Pancreas (tissue), 10 donors: ENCODE measurements around the gene DUSP16. TPM values are rescaled to one million over a fixed set of nuclear protein-coding genes. Genes with fewer than 3 reads are reported as not detected.

Source experiments
- ATAC-seq, 4 donors: fragments of 200-7000 bp; cut with Tn5 transposase; one replicate each; pipeline versions ENCODE4 v1.8.0 to v1.9.1; 2020; ENCODE audit warnings: mild to moderate bottlenecking in 4 of 4, moderate library complexity in 4 of 4
- DNase-seq, 6 donors: peaks; one replicate each; pipeline ENCODE4 v3.0.0-alpha.2; 2020
- FAIRE-seq: peaks from 2 replicates; lab custom pipeline; 2012; peaks lifted over from hg19 to GRCh38; lab: Jason Lieb, UNC
- H3K27ac ChIP-seq, 4 donors: fragments of 200-600 bp; sonication (generic); 1 replicate in 3 of 4; 2 replicates in 1 of 4; pipeline versions ENCODE4 v1.5.0 to v1.8.0; 2020
- H3K27me3 ChIP-seq, 4 donors: fragments of 200-600 bp; one replicate each; pipeline ENCODE4 v1.8.0; 2021
- H3K36me3 ChIP-seq, 3 donors: fragments of 200-600 bp; sonication (generic) in 1 of 3; one replicate each; pipeline versions ENCODE4 v1.5.0 to v1.8.0; 2020 to 2021
- H3K4me1 ChIP-seq, 3 donors: fragments of 200-600 bp; one replicate each; pipeline ENCODE4 v1.8.0; 2021
- H3K4me3 ChIP-seq, 4 donors: fragments of 200-600 bp; sonication (generic) in 2 of 4; one replicate each; pipeline versions ENCODE4 v1.5.0 to v1.8.0; 2020 to 2021
- H3K9me3 ChIP-seq, 4 donors: fragments of 200-600 bp; one replicate each; pipeline ENCODE4 v1.8.0; 2021
- WGBS, 2 donors: extraction: QIAGEN DNeasy Blood & Tissue Kit; methylation state at CpG; one replicate each; pipeline ENCODE4 v1.1.7; 2013; 5-methylcytosine and 5-hydroxymethylcytosine counted together
- intact Hi-C, 3 donors: fragments of 100-400 bp; cut with DNase I; formaldehyde crosslinking; loops; one replicate each; pipeline versions ENCODE4 v1.11.1 to v1.14.2; 2022
- polyA plus RNA-seq, 2 donors: library from polyadenylated mRNA; stranded (reverse); fragments of 200-250 nt; gene quantifications; one replicate each; pipeline ENCODE4 v1.2.3, GENCODE V29; 2013
- total RNA-seq, 6 donors: library from RNA; stranded (reverse); fragmentation: NEBNext Ultra II Directional in 4 of 6; extraction: Animal tissue kit (Norgen Biotek cat#: 25700) in 4 of 6; gene quantifications; one replicate each; pipeline versions ENCODE4 v1.2.1 to v1.2.4, GENCODE V29; 2021 to 2023
- TF ChIP-seq, protein P1 (sequence below), 4 donors: fragments of 200-600 bp; sonication (generic) in 3 of 4; IDR thresholded peaks; one replicate each; pipeline versions ENCODE4 v1.5.0 to v1.8.0; 2021; ENCODE audit warnings: antibody characterized with exemption in 4 of 4
- donor health status: healthy with polysubstance abuse.
- donor health status: DM: no; HTN: no; CAD: no; lungs with moderate emphysema.
- donor health status: DM: no; HTN: no; CAD: no.
- donor health status: control.
- donor health status: control.
- donor health status: Bipolar disorder and iron deficiency.
- donor health status: DM: yes; HTN: yes; CAD: no.
- donor health status: DM: no; HTN: no; CAD: no.
- donor health status: DM: no; HTN: no; CAD: no.
- donor health status: DM: yes; HTN: yes; CAD: no.

The DUSP16 gene
- total and polyA plus RNA-seq, 8 donors: 5.8 to 38.7 (median 26.5) TPM

DNA sequence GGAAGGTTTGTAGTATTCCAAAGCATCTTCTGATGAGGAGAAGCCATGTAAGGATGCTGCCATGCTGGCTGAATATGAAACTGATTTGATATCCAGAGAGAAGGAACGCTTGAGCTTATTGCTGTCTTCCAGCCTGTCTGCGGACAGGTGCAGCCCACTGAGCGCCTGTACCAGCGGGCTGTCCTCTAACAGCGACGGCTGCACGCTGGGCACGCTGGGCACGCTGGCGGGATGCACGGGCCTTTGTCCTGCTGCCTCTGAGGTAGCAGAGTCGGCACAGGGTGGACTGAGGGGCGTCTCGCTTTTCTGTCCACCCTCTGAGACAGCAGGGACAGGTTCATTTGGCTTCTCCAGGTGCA lies 85.2 kb downstream of the DUSP16 start:
- Histone ChIP-seq H3K4me3 (no peak overlapping the region), H3K36me3 (peaks cover 0 to 50% (median 11%) of the 10 kb centered on the region in 3 donors), H3K9me3 (no peaks in the 10 kb centered on the region), H3K4me1 (no peaks in the 10 kb centered on the region), H3K27ac (no peak overlapping the region), H3K27me3 (no peaks in the 10 kb centered on the region)
- TF ChIP-seq, protein P1, sequence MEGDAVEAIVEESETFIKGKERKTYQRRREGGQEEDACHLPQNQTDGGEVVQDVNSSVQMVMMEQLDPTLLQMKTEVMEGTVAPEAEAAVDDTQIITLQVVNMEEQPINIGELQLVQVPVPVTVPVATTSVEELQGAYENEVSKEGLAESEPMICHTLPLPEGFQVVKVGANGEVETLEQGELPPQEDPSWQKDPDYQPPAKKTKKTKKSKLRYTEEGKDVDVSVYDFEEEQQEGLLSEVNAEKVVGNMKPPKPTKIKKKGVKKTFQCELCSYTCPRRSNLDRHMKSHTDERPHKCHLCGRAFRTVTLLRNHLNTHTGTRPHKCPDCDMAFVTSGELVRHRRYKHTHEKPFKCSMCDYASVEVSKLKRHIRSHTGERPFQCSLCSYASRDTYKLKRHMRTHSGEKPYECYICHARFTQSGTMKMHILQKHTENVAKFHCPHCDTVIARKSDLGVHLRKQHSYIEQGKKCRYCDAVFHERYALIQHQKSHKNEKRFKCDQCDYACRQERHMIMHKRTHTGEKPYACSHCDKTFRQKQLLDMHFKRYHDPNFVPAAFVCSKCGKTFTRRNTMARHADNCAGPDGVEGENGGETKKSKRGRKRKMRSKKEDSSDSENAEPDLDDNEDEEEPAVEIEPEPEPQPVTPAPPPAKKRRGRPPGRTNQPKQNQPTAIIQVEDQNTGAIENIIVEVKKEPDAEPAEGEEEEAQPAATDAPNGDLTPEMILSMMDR (IDR thresholded peaks at IDR 0.05): no peak
- 96 to 97% methylated on average over 14 of the region's 14 CpGs for WGBS, 2 donors
- FAIRE-seq (no peak), DNase-seq (no peak), ATAC-seq (peak in 1 of 4 donors; percentile 11)
- intact Hi-C loops: no loop called here

DNA sequence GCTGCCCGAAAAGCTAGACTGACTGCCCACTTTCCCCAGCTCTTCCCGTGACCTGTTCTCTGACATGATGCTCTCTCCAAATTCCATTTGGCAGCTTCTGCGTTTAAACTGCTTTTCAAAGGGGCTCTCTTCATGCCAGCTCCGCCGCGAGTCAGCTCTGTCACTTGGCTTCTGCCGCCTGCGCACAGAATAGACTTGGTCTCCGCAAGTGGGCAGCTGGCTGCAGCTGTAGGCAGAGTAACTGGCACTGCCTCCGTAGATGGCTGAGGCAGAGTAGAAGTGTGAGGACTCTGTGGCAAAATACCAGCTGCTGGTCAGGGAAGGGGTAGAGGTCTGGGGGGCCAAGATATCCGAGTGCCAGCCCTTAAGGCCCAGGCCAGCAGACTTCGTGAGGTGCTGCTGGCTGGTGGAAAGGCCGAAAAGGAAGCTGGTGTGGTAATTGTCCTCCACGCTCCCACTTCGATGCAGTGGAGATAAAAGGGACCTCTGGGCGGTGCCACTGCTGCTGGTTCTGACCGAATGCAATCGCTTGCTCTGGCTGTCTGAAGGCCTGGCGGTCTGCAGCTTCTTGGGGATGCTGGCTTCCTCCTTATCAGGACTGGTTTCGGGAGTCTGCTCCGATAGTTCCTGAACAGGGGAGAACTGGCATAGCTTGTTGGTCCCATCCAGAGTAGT lies 85.7 kb downstream of the DUSP16 start:
- intact Hi-C loops: no loop called here

DNA sequence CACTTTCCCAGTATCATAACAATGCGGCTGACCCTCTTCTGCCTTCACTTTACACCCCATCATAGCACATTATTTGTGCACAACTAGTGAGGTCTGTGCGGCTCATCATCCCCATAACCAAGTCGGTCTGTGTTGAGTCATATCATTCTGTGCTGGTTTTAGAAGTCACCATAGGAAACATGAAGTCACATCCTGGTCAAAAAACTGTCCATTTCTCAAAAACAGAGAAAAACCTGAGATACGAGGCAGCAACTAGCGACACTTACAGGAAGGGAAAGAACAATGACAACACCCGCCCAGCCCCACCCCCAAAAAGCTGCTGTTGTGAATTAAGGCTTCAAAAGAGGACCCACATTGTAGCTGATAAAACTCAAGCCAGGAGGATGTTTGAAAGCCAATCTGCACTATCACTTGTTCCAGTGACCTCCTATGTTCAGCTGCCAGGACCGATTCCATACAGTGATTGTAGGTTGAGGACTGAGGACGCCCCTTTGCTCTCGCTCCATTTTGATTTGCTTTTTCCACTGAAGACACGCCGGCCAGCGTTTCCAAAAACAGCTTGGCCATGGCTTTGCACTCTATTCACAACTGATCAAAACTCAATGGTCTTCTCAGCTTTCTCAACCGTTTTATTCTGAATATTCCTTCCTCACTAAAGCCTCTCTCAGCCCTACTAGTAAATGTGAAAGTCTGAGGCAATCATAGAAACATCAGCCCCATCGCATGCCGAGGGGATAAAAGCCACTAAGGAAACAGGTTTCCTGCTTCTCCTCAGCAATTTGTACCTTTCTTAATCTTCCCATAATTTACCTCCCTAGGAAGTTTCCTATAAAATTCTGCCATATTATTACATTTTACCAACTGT lies 87.5 kb downstream of the DUSP16 start:
- Histone ChIP-seq H3K36me3 (peaks cover 0 to 40% (median 11%) of the 10 kb centered on the region in 3 donors), H3K27me3 (no peaks in the 10 kb centered on the region), H3K9me3 (no peaks in the 10 kb centered on the region), H3K4me3 (no peak overlapping the region), H3K4me1 (no peaks in the 10 kb centered on the region), H3K27ac (peak overlapping the region in 1 of 4 donors; percentile 15)
- TF ChIP-seq, protein P1 (IDR thresholded peaks at IDR 0.05): no peak
- ATAC-seq (peak in 2 of 4 donors; percentile 24 to 47), DNase-seq (no peak), FAIRE-seq (no peak)
- WGBS, 2 donors: 89% methylated on average over 15 of the region's 15 CpGs
- intact Hi-C loops: no loop called here

More for the DNA sequence above, 85.7 kb downstream of the DUSP16 start:
- TF ChIP-seq, protein P1 (IDR thresholded peaks at IDR 0.05): no peak
- FAIRE-seq (no peak), ATAC-seq (no peak), DNase-seq (no peak)
- 93% methylated on average over 21 of the region's 21 CpGs for WGBS, 2 donors
- no peak overlapping the region for H3K27ac ChIP-seq
- peaks cover 0 to 47% (median 11%) of the 10 kb centered on the region in 3 donors for H3K36me3 ChIP-seq
- no peak overlapping the region for H3K4me3 ChIP-seq
- H3K27me3 ChIP-seq: no peaks in the 10 kb centered on the region
- no peaks in the 10 kb centered on the region for H3K4me1 ChIP-seq
- no peaks in the 10 kb centered on the region for H3K9me3 ChIP-seq

DNA sequence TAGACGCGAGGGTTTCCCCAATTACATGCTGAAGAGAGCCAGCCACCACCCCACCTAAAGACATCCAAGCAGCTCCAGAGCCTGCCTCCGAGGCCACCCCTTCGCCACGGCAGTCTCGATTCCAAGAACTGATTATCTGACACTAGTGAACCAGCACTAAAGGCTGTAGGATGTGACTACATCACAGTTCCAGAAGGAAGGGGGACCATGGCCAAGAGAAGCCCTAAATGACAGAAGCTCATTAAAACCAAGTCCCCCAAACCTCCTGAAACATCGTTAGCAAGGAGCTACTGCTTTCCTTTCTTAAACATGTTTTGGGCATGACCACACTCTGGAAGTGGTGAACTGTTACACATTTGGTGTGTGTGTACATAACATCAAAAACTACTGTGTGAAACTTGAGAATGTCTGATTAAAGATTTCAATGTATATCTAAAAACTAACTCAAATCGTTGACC lies 88.2 kb downstream of the DUSP16 start:
- no peaks in the 10 kb centered on the region for H3K9me3 ChIP-seq
- no peak for DNase-seq
- H3K4me3 ChIP-seq: no peak overlapping the region
- H3K36me3 ChIP-seq: peaks cover 0 to 33% (median 11%) of the 10 kb centered on the region in 3 donors
- ATAC-seq: no peak
- WGBS, 2 donors: 77 to 79% methylated on average over 8 of the region's 8 CpGs
- FAIRE-seq: no peak
- intact Hi-C loops: no loop called here
- H3K4me1 ChIP-seq: no peaks in the 10 kb centered on the region
- H3K27me3 ChIP-seq: no peaks in the 10 kb centered on the region
- peak overlapping the region in 1 of 4 donors; percentile 15 for H3K27ac ChIP-seq
- TF ChIP-seq, protein P1 (IDR thresholded peaks at IDR 0.05): no peak
